ENCODE data around the gene OR10G7. TPM values are rescaled to one million over a fixed set of nuclear protein-coding genes. Genes with fewer than 3 reads are reported as not detected.

Gene OR10G7
- total RNA-seq, 2 donors from 2014 or later: not detected

DNA sequence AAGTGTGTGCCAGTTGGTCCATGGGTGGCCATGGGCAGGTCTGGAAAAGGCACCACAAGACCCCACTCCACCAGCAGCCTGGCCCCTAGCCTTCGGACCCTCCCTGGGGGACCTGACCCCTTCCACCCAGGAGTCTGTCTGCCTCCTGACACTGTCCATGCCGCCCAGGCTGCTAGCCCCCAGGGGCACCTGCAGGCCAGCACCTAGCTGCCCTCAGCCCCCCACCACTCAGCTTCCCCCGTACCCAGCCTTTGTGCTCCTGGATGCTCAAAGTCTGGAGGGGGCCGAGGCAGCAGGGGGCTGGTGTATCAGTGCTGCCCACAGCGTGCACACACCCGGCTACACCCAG, 34.3 kb upstream of the OR10G7 start:
- Histone ChIP-seq H3K4me1 (no peaks in the 10 kb centered on the region), H3K9me3 (no peaks in the 10 kb centered on the region), H3K27me3 (no peaks in the 10 kb centered on the region), H3K36me3 (no peaks in the 10 kb centered on the region), H3K4me3 (peak overlapping the region; percentile 46), H3K27ac (no peak overlapping the region), H3K9ac (ENCODE audit: low read depth in 2 of 2, low read length in 2 of 2) (peak overlapping the region in 1 of 2 donors; percentile 62)
- no peak for DNase-seq
- TF ChIP-seq, protein P1, sequence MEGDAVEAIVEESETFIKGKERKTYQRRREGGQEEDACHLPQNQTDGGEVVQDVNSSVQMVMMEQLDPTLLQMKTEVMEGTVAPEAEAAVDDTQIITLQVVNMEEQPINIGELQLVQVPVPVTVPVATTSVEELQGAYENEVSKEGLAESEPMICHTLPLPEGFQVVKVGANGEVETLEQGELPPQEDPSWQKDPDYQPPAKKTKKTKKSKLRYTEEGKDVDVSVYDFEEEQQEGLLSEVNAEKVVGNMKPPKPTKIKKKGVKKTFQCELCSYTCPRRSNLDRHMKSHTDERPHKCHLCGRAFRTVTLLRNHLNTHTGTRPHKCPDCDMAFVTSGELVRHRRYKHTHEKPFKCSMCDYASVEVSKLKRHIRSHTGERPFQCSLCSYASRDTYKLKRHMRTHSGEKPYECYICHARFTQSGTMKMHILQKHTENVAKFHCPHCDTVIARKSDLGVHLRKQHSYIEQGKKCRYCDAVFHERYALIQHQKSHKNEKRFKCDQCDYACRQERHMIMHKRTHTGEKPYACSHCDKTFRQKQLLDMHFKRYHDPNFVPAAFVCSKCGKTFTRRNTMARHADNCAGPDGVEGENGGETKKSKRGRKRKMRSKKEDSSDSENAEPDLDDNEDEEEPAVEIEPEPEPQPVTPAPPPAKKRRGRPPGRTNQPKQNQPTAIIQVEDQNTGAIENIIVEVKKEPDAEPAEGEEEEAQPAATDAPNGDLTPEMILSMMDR (IDR thresholded peaks at IDR 0.05): no peak
- intact Hi-C loops (cut with DNase I): loop anchor here (10.0 kb wide), 1 partner anchor 519 kb away; no protein-coding TSS in a partner anchor

DNA sequence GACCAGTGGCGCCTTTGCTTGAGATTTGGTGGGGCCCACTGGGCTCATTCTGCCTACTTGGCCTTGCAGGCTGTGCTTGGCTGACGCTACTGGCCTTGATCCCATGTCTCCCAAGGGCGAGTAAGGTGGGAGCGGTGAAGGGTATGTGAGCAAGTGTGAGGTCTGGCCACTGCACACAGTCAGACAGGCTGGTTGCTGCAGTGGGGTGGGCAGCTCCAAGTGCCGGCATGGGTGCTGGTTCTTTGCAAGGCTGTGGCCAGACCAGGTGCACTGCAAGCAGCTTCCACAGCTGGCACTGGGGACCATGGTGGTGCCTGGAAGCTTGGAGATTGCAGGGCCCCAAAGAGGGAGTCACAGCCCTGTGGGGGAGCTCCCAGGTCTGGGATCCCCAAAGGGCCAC, 33.4 kb upstream of the OR10G7 start:
- no peak overlapping the region for H3K9ac ChIP-seq (ENCODE audit: low read depth in 2 of 2, low read length in 2 of 2)
- H3K36me3 ChIP-seq: no peaks in the 10 kb centered on the region
- TF ChIP-seq, protein P1 (IDR thresholded peaks at IDR 0.05): no peak
- DNase-seq: no peak
- intact Hi-C loops (cut with DNase I): loop anchor here (10.0 kb wide), 1 partner anchor 520 kb away; no protein-coding TSS in a partner anchor
- no peak overlapping the region for H3K27ac ChIP-seq
- H3K9me3 ChIP-seq: no peaks in the 10 kb centered on the region
- H3K27me3 ChIP-seq: no peaks in the 10 kb centered on the region
- no peak overlapping the region for H3K4me3 ChIP-seq
- H3K4me1 ChIP-seq: peaks cover 3% of the 10 kb centered on the region

DNA sequence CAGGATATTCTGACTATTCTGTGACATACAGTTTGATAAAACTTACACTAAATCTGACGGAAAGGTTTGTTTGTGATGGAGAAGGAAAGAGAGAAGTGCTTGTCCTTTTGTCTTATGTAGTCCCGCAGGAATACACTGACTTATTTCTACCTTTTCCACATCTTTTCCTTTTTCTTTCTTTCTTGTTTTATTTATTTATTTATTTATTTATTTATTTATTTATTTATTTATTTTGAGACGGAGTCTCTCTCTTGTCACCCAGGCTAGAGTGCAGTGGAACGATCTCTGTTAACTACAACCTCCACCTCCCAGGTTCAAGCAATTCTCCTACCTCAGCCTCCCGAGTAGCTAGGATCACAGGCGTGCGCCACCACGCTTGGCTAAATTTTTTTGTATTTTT, 31.0 kb upstream of the OR10G7 start:
- intact Hi-C loops (cut with DNase I): loop anchor here (10.0 kb wide), 1 partner anchor 523 kb away; no protein-coding TSS in a partner anchor
- Histone ChIP-seq H3K36me3 (no peaks in the 10 kb centered on the region), H3K27ac (no peak overlapping the region), H3K27me3 (no peaks in the 10 kb centered on the region), H3K4me3 (no peak overlapping the region), H3K9me3 (no peaks in the 10 kb centered on the region), H3K4me1 (peaks cover 3% of the 10 kb centered on the region), H3K9ac (ENCODE audit: low read depth in 2 of 2, low read length in 2 of 2) (no peak overlapping the region)
- TF ChIP-seq, protein P1 (IDR thresholded peaks at IDR 0.05): no peak
- no peak for DNase-seq

DNA sequence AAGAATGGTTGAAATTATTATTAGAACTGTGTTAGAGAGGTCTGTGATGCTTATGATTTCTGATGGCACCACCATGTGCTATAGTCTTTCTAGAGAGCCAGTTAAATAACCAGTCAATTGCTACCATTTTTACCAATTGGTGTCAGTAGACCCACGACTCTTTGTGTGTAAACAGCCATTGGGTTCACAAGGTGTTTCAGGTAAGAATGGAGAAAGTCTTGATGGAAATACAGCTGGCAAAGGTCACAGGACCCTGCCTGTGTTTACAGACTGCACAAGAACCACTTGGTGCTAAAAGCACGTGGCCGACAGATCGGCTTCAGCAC, 30.5 kb upstream of the OR10G7 start:
- Histone ChIP-seq H3K4me3 (no peak overlapping the region), H3K9me3 (no peaks in the 10 kb centered on the region), H3K4me1 (peaks cover 3% of the 10 kb centered on the region), H3K9ac (ENCODE audit: low read depth in 2 of 2, low read length in 2 of 2) (no peak overlapping the region), H3K36me3 (no peaks in the 10 kb centered on the region), H3K27ac (no peak overlapping the region), H3K27me3 (no peaks in the 10 kb centered on the region)
- intact Hi-C loops (cut with DNase I): loop anchor here (2.0 to 10.0 kb wide), 2 partner anchors 123 to 523 kb away; no protein-coding TSS in a partner anchor
- no peak for DNase-seq
- TF ChIP-seq, protein P1 (IDR thresholded peaks at IDR 0.05): no peak

DNA sequence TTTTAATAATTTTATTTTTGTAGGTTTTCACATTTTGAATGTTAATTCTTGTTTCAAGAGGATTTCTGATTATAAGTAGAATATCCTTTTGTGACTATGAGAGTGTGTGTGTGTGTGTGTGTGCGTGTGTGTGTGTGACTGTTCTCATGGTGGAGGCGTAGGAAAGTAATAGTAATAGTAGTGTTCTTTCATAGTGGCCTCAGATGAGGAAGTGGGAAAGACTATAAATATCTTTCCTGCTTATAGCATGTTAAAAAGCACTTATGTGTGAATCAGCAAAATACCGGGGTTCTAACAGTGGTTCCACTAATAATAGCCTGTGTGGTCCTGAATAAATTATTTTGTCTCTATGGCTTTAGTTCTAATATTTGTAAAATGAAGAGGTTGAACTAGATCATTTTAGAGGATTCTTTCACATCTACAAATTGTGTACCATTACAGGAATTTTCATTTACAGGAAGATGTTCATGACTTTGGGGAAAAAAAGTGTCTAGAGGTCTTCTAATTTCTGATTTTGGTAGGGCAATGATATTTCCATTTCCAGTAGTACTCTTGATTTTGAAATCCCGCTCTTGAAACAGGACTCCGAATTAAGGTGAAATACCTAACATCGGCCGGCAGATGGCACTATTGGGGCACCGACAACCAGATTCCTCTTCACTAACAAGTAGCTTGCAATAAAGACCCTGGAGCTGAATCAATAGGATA, 29.9 kb upstream of the OR10G7 start:
- H3K27ac ChIP-seq: no peak overlapping the region
- no peaks in the 10 kb centered on the region for H3K27me3 ChIP-seq
- intact Hi-C loops (cut with DNase I): loop anchor here (2.0 to 10.0 kb wide), 2 partner anchors 124 to 524 kb away; no protein-coding TSS in a partner anchor

More for the DNA sequence above, 29.9 kb upstream of the OR10G7 start:
- Histone ChIP-seq H3K9me3 (no peaks in the 10 kb centered on the region), H3K9ac (ENCODE audit: low read depth in 2 of 2, low read length in 2 of 2) (no peak overlapping the region), H3K4me3 (no peak overlapping the region), H3K36me3 (no peaks in the 10 kb centered on the region), H3K4me1 (peaks cover 3% of the 10 kb centered on the region)
- peak; percentile 70 for DNase-seq
- TF ChIP-seq, protein P1 (IDR thresholded peaks at IDR 0.05): peak; percentile 64

Measured in colonic mucosa (tissue), 4 donors.